Embryonic facial prominence (tissue), 1 donor: ENCODE results near the gene GTPBP1.

ENCODE experiments used
- DNase-seq: peaks from one replicate; pipeline ENCODE4 v3.0.0-alpha.2; 2016; ENCODE audit errors: extremely low spot score

GTPBP1 gene

DNA sequence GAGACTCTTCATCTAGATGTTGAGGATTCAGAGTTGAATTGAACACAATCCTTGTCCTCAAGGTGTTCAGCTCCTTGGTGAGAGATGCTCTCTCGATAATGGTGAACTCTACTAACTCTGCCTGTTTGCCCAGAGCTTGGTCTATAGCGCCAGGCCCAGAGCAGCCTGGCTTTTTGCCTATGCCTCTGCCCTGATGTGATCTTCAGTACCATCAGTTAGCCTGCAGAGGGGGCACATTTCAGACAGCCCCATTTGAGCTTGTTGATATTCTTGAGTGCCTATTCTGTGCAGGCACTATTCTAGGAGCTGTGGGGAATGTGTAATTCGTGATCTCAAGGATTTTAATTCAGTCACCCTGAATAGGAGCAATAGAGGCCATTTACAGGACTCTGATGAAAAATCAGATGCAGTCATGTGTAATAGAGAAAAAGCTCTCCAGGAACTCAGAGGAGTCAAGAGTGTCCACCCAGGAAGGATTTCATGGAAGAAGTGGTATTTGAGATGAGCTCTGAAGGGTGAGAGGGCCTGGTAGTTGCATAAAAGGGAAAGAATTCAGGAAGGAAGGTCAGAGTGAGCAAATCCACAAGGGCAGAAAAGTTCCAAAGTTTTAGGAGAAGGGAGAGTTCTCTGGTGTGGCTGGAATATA is 19.3 kb downstream of the GTPBP1 start:
- DNase-seq = no peak

DNA sequence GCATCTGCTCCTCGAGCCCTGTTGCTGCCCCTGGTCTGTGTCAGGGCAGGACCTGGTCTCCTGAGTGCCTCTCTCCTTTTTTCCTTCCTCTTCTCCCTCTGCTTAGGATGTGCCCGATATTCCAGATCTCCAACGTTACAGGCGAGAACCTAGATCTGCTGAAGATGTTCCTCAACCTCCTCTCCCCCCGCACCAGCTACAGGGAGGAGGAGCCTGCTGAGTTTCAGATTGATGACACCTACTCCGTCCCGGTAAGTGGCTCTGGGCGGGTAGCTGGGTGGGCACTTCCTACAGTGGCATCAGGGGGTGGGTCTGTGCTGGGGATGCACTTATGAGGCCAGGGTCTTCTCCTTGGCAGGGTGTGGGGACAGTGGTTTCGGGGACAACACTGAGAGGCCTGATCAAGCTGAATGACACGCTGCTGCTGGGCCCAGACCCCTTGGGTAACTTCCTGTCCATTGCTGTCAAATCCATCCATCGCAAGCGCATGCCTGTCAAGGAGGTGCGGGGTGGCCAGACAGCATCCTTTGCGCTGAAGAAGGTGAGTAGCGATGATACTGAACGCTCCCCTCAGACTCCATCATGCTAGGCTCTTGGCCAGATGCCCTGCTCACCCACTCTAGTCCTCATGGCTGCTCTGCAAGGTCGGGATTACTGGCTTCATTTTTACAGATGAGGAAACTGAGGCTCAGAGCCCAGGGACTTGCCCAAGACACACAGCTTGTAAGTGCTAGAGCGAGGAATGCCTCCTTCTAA is 20.3 kb downstream of the GTPBP1 start:
- no peak for DNase-seq

DNA sequence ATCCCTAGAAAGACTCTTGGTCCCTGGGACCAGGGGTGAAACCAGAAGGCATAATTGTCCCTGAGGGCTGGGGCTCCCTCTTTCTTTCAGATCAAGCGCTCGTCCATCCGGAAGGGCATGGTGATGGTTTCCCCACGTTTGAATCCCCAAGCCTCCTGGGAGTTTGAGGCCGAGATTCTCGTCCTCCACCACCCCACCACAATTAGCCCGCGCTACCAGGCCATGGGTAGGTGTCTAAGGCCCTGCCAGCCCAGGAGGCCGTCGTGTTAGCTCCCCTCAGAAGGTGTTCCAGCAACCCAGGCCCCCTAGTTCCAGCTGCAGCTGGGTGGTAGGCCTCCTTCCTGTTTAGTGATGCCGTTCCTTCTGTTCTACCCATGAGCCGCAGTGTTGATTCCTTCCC is 21.4 kb downstream of the GTPBP1 start:
- no peak for DNase-seq

DNA sequence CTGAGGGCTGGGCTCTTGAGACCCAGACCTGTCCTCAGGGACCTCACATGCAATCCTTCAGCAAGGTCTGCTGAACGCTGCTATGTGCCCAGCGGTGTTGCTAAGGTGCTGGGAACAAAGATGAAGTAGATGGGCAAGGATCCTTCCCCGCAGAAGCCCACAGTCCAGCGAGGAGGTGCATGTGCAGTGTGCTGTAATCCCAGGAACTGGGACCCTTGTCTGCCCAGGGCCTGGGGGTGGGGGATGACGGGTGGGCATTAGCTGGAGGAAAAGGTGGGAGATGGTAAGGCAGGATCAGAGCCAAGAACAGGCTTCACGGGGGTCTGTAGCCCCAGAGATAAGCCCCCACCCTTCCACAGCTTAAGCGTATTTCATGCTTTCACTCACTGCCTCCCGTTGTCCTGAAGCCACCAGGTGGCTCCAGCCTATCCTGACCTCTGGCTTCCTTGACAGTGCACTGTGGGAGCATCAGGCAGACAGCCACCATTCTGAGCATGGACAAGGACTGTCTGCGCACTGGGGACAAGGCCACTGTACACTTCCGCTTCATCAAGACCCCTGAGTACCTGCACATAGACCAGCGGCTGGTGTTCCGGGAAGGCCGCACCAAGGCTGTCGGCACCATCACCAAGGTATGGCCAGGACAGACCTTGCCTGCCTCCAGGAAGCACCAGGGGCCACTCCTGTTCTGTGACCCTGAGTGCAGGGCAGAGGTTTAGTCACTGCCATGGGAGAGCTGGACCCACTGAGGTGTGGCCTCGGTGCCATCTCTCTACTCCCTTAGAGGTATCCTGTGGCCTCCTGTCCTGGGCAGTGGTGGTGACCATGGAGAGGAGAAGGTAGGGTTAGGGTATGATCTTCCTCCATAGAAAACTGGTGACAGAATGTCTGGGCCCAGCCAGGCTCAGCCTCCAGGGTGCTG is 22.0 kb downstream of the GTPBP1 start:
- no peak for DNase-seq

DNA sequence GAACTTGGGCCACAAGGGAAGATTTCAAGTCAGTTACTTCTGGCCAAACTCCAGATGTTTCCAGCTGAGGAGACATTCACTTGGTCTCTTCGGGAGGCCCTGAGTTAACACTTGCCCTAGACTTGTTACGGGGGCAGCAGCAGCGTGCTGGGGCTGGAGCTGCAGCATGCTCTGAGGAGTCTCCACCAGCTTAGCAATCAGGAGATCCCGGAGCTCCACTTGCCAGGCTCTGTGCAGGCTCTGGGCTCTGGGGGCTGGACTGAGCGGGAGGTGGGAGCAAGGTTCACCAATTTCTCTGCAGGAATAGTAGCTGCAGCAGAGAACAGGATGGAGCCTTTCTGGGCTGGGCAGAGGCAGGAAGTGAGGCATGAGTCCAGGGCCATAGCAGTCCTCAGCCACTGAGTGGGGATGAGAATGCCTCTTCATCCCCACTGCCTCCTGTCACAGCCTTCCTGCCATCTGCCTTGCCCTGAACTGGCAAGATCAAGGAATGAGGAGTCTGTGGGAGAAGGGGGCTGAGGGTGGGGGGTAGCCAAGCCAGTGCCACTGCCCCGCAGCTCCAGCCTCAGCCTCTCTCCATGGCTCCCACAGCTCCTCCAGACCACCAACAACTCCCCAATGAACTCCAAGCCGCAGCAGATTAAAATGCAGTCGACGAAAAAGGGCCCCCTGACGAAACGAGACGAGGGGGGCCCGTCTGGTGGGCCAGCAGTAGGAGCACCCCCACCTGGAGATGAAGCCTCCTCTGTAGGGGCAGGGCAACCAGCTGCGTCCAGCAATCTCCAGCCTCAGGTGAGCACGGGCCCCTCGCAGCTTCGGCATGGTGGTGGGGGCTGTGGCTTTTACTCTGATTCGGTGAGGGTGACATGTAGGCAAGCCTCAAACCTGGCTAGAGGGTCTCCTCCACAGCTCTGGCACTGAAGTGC is 23.4 kb downstream of the GTPBP1 start:
- no peak for DNase-seq

GRCh38 chr22:38729946-38730345 is 24.2 kb downstream of the GTPBP1 start:
- DNase-seq = no peak

DNA sequence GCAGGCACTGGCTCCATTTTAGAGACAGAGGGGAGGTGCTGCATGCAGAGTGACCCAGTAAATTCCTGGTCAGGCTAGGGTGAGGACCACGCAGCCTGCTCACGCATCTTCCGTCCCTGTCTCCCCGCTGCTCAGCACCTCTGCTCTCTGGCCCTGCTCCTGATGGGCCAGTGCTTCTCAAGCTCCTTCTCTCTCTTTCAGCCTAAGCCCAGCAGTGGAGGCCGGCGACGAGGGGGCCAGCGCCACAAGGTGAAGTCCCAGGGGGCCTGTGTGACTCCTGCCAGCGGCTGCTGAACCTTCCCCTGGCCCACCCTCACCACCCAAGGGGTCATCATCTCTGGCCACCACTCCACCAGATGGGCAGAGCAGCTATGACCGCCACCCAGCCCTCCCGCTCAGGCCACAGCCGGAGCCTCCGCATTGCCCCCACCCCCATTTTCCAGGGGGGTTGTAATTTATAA is 24.7 kb downstream of the GTPBP1 start:
- DNase-seq = no peak

- DNase-seq = no peak
Observed at GRCh38 chr22:38731703-38732161, 26.0 kb downstream of the GTPBP1 start.

DNA sequence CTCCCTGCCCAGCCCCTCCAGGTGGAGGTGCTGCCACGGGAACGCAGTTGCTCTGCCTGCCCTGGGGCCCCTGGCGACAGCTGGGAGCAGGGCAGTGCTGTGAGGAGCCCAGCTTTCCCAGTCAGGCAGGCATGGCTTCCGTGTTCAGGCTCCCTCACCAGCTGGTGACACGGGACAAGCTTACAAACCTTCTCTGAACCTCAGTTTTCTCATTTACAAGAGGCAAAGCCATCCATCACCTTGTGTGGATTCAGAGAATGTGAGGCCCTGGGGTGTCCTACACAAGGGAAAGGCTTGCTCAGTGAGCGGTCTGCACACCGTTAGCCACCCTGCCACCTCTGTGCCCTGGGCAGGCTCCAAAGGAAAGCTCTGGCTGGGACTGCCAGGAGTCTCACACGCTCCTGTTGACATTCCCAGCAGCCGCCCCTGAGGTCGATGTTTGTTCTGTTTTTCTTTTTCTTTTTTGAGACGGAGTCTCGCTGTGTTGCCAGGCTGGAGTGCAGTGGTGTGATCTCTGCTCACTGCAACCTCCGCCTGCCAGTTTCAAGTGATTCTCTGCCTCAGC is 26.6 kb downstream of the GTPBP1 start:
- DNase-seq = no peak

DNA sequence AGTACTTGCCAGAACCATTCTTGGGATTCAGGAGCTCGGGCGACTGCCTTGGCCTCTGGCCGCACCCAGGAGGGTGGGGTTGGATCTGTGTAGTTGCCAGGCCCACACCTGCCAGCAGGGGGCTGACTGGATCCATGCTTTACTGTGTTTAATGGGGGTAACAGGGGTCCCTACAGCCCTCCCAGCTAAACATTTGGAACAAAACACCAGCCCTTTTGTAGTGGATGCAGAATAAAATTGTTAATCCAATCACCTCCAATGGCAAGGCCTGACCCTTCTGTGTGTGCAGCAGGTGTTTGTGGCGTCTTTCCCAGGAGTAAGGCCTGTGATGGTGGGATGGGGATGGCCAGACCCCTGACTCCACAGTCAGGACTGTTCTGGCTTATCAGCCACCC is 27.6 kb downstream of the GTPBP1 start:
- no peak for DNase-seq

GRCh38 chr22:38733724-38734381 is 28.1 kb downstream of the GTPBP1 start:
- no peak for DNase-seq

DNA sequence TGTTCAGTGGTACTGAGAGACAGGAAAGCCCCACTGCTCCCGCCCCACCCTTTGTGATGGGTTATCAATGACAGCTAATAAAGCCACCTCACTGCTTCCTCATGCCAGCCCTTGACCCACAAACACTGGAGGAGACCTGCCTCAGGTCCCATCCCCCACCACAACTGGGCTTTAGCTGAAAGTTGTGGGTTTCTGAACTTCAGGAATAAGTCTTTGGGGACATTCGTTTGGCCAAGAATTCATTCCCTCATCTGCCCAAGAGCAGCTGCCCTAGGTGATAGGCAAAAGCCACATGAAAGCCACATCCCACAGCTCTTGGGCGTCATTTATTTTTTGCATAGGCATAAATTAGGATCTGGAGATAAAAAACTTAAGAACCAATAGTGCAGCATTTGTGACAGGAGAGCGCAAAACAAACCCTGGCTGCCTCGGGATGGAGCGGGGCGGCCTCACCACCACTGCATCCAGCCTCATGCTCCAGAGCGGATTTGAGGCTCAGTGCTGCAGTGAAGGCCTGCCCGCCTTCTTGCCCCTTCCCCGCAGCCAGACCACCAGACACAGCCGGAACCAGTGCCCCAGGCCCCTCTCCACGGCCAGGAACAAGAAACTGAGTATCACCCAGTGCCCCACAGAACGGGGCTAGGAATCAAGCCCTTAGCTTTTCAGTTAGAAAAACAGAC is 28.8 kb downstream of the GTPBP1 start:
- DNase-seq = no peak

GRCh38 chr22:38735126-38735464 is 29.4 kb downstream of the GTPBP1 start:
- DNase-seq = no peak

- DNase-seq = no peak
Observed at GRCh38 chr22:38735465-38736256, 29.9 kb downstream of the GTPBP1 start.

GRCh38 chr22:38736257-38736570 is 30.5 kb downstream of the GTPBP1 start:
- DNase-seq = no peak

- DNase-seq = no peak
Observed at GRCh38 chr22:38737302-38738060, 31.7 kb downstream of the GTPBP1 start.

- DNase-seq = no peak
Observed at GRCh38 chr22:38738475-38739070, 32.8 kb downstream of the GTPBP1 start.
